Neural progenitor cell (in vitro differentiated cells): ENCODE results near the gene NRG3.
"Not testable (repeated sequence)": the region's sequence is repeated elsewhere in the genome, so short reads cannot be mapped to it uniquely, and the experiment has no call there.

Experiments used
- EZH2 ChIP-seq: fragments of 200-600 bp; sonication (generic); IDR thresholded peaks from 2 replicates; pipeline ENCODE4 v1.6.1; 2017; ENCODE audit warnings: antibody characterized with exemption, mild to moderate bottlenecking, moderate library complexity
- TF ChIP-seq, protein P1 (sequence below): fragments of 200-600 bp; sonication (generic); IDR thresholded peaks from 2 replicates; pipeline ENCODE4 v1.5.1; 2017; ENCODE audit warnings: antibody characterized with exemption, mild to moderate bottlenecking

DNA sequence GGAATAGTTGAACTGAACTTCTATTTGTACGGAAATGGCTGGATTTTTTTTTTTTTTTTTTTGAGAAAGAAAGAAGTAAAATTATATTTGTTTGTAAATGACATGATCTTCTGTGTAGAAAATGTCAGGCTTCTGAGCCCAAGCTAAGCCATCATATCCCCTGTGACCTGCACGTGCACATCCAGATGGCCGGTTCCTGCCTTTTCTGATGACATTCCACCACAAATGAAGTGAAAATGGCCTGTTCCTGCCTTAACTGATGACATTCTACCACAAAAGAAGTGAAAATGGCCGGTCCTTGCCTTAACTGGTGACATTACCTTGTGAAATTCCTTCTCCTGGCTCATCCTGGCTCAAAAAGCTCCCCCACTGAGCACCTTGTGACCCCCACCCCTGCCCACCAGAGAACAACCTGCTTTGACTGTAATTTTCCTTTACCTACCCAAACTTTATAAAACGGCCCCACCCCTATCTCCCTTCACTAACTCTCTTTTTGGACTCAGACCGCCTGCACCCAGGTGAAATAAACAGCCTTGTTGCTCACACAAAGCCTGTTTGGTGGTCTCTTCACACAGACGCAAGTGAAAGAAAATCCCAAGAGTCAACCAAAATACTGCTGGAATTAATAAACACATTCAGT lies 1085.5 kb downstream of the NRG3 start:
- TF ChIP-seq, protein P1, sequence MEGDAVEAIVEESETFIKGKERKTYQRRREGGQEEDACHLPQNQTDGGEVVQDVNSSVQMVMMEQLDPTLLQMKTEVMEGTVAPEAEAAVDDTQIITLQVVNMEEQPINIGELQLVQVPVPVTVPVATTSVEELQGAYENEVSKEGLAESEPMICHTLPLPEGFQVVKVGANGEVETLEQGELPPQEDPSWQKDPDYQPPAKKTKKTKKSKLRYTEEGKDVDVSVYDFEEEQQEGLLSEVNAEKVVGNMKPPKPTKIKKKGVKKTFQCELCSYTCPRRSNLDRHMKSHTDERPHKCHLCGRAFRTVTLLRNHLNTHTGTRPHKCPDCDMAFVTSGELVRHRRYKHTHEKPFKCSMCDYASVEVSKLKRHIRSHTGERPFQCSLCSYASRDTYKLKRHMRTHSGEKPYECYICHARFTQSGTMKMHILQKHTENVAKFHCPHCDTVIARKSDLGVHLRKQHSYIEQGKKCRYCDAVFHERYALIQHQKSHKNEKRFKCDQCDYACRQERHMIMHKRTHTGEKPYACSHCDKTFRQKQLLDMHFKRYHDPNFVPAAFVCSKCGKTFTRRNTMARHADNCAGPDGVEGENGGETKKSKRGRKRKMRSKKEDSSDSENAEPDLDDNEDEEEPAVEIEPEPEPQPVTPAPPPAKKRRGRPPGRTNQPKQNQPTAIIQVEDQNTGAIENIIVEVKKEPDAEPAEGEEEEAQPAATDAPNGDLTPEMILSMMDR, result not testable (repeated sequence)
- not testable (repeated sequence) for TF ChIP-seq EZH2
